Lung (tissue), 12 donors: ENCODE data around the gene SAMD1. TPM values are rescaled to one million over a fixed set of nuclear protein-coding genes. Genes with fewer than 3 reads are reported as not detected.

ENCODE experiments used
- ATAC-seq: fragments of 200-7000 bp; cut with Tn5 transposase; one replicate; pipeline ENCODE4 v1.9.1; 2020; ENCODE audit warnings: moderate number of reproducible peaks; ENCODE audit not compliant: insufficient read depth, low FRiP score
- DNase-seq, 3 donors: peaks; one replicate each; pipeline ENCODE4 v3.0.0-alpha.2; 2013 to 2017
- H3K27ac ChIP-seq, 2 donors: one replicate each; pipeline ENCODE4 v1.5.1; 2013; ENCODE audit warnings: mild to moderate bottlenecking in 2 of 2, moderate library complexity in 2 of 2, control low read depth in 1 of 2, inconsistent platforms in 1 of 2, low read depth in 1 of 2, low read length in 1 of 2
- H3K27me3 ChIP-seq, 3 donors: one replicate each; pipeline ENCODE4 v1.5.1; 2013; ENCODE audit warnings: low read length in 2 of 3; ENCODE audit not compliant: control insufficient read depth in 3 of 3, insufficient read depth in 3 of 3
- H3K36me3 ChIP-seq, 4 donors: one replicate each; pipeline ENCODE4 v1.5.1; 2013; ENCODE audit warnings: low read length in 4 of 4, mild to moderate bottlenecking in 1 of 4, moderate library complexity in 1 of 4; ENCODE audit not compliant: control insufficient read depth in 4 of 4, insufficient read depth in 4 of 4
- H3K4me1 ChIP-seq, 5 donors: one replicate each; pipeline ENCODE4 v1.5.1; 2013; ENCODE audit warnings: low read length in 5 of 5, mild to moderate bottlenecking in 2 of 5, moderate library complexity in 1 of 5; ENCODE audit not compliant: control insufficient read depth in 5 of 5, insufficient read depth in 5 of 5
- H3K4me3 ChIP-seq: one replicate; pipeline ENCODE4 v1.5.1; 2013; ENCODE audit warnings: mild to moderate bottlenecking, control low read depth, moderate library complexity
- H3K9ac ChIP-seq, 2 donors: one replicate each; pipeline ENCODE4 v1.5.1; 2013; ENCODE audit warnings: low read length in 2 of 2, control low read depth in 1 of 2; ENCODE audit not compliant: insufficient read depth in 1 of 2
- H3K9me3 ChIP-seq, 4 donors: one replicate each; pipeline ENCODE4 v1.5.1; 2013; ENCODE audit warnings: low read length in 3 of 4, mild to moderate bottlenecking in 1 of 4, moderate library complexity in 1 of 4; ENCODE audit not compliant: control insufficient read depth in 4 of 4, insufficient read depth in 3 of 4
- CTCF ChIP-seq: IDR thresholded peaks from 2 replicates; pipeline ENCODE4 v1.5.1; 2012; ENCODE audit warnings: mild to moderate bottlenecking; ENCODE audit errors: control extremely low read depth, extremely low read depth
- WGBS, 2 donors: extraction: QIAGEN DNeasy Blood & Tissue Kit; methylation state at CpG; one replicate each; pipeline ENCODE4 v1.1.7; 2013; 5-methylcytosine and 5-hydroxymethylcytosine counted together
- polyA plus RNA-seq, 2 donors: library from polyadenylated mRNA; stranded (reverse); fragments of 200-250 nt; gene quantifications; one replicate each; pipeline ENCODE4 v1.2.1, GENCODE V29; 2013
- total RNA-seq, 2 donors: library from RNA; depleted of rRNA in 1 of 2; stranded (reverse); fragments of >200 nt in 1 of 2; gene quantifications; one replicate each; pipeline ENCODE4 v1.2.1, GENCODE V29; 2014 to 2021
- donor health status: control.
- donor health status: control.
- donor health status: Bipolar disorder and iron deficiency.
- donor health status: healthy.
- donor health status: DM: yes; HTN: yes; CAD: no.

SAMD1 gene
- total and polyA plus RNA-seq, 4 donors, result 32.9 to 48.8 (median 39.4) TPM

- Histone ChIP-seq H3K27me3 (no peaks in the 10 kb centered on the region), H3K9me3 (no peaks in the 10 kb centered on the region), H3K4me1 (peaks cover 0 to 3% (median 0%) of the 10 kb centered on the region in 5 donors), H3K27ac (no peak overlapping the region), H3K36me3 (peaks cover 0 to 13% (median 0%) of the 10 kb centered on the region in 4 donors), H3K4me3 (no peak overlapping the region), H3K9ac (no peak overlapping the region)
- no peak for ATAC-seq
- TF ChIP-seq CTCF, result no peak
- no peak for DNase-seq
- WGBS, 2 donors, result 90 to 97% methylated on average over 7 of the region's 7 CpGs
These were observed 51.4 kb downstream of the SAMD1 start for GRCh38 chr19:14039181-14039580.

Other genes starting within 250 kb of the SAMD1 start
- gene NANOS3, start 213.6 kb downstream of the SAMD1 start, total RNA-seq, result 1 to 10 TPM in 1 of 2 donors, not detected in 1; 1.5 TPM
- under 1 TPM; 0.81 to 0.82 TPM for gene NANOS3, start 213.6 kb downstream of the SAMD1 start, polyA plus RNA-seq
- 1 to 10 TPM; 2.9 to 3.0 TPM for gene BRME1, start 184.6 kb downstream of the SAMD1 start, total RNA-seq
- 1 to 10 TPM; 1.3 to 3.2 TPM for gene BRME1, start 184.6 kb downstream of the SAMD1 start, polyA plus RNA-seq
- 10 to 100 TPM; 19.9 to 39.5 TPM for gene CC2D1A, start 184.6 kb downstream of the SAMD1 start, total RNA-seq
- gene CC2D1A, start 184.6 kb downstream of the SAMD1 start, polyA plus RNA-seq, result 10 to 100 TPM; 19.3 to 38.9 TPM
- gene PODNL1, start 152.3 kb downstream of the SAMD1 start, total RNA-seq, result 1 to 10 TPM in 1 of 2 donors, under 1 TPM in 1; 0.88 to 6.4 TPM
- under 1 TPM; 0.55 to 0.95 TPM for gene PODNL1, start 152.3 kb downstream of the SAMD1 start, polyA plus RNA-seq
- gene DCAF15, start 138.2 kb downstream of the SAMD1 start, total RNA-seq, result 10 to 100 TPM; 13.8 to 37.9 TPM
- gene DCAF15, start 138.2 kb downstream of the SAMD1 start, polyA plus RNA-seq, result 10 to 100 TPM; 29.0 to 56.1 TPM
- gene RFX1, start 84.4 kb downstream of the SAMD1 start, total RNA-seq, result 10 to 100 TPM; 10.1 to 18.6 TPM
- gene RFX1, start 84.4 kb downstream of the SAMD1 start, polyA plus RNA-seq, result 1 to 10 TPM; 5.7 to 5.9 TPM
- gene RLN3, start 62.6 kb downstream of the SAMD1 start, total RNA-seq, result under 1 TPM in 1 of 2 donors, not detected in 1; 0.52 TPM
- under 1 TPM in 1 of 2 donors, not detected in 1; 0.50 TPM for gene RLN3, start 62.6 kb downstream of the SAMD1 start, polyA plus RNA-seq
- 10 to 100 TPM in 1 of 2 donors, 1 to 10 TPM in 1; 8.4 to 21.5 TPM for gene IL27RA, start 59.0 kb downstream of the SAMD1 start, total RNA-seq
- gene IL27RA, start 59.0 kb downstream of the SAMD1 start, polyA plus RNA-seq, result 10 to 100 TPM in 1 of 2 donors, 1 to 10 TPM in 1; 7.0 to 22.7 TPM
- gene PALM3, start 28.7 kb downstream of the SAMD1 start, total RNA-seq, result 10 to 100 TPM in 1 of 2 donors, under 1 TPM in 1; 0.71 to 14.3 TPM
- 10 to 100 TPM in 1 of 2 donors, 1 to 10 TPM in 1; 2.5 to 20.6 TPM for gene PALM3, start 28.7 kb downstream of the SAMD1 start, polyA plus RNA-seq
- 10 to 100 TPM in 1 of 2 donors, 1 to 10 TPM in 1; 3.5 to 10.7 TPM for gene MISP3, start 18.0 kb downstream of the SAMD1 start, total RNA-seq
- gene MISP3, start 18.0 kb downstream of the SAMD1 start, polyA plus RNA-seq, result 10 to 100 TPM in 1 of 2 donors, 1 to 10 TPM in 1; 4.1 to 11.2 TPM
- 1 to 10 TPM in 1 of 2 donors, under 1 TPM in 1; 0.37 to 1.0 TPM for gene C19orf67, start 5.0 kb downstream of the SAMD1 start, total RNA-seq
- under 1 TPM in 1 of 2 donors, not detected in 1; 0.38 TPM for gene C19orf67, start 5.0 kb downstream of the SAMD1 start, polyA plus RNA-seq
- gene PRKACA, start 27.0 kb upstream of the SAMD1 start, total RNA-seq, result 100 to 1,000 TPM in 1 of 2 donors, 10 to 100 TPM in 1; 43.7 to 103 TPM
- 10 to 100 TPM; 54.3 to 81.5 TPM for gene PRKACA, start 27.0 kb upstream of the SAMD1 start, polyA plus RNA-seq
- 1 to 10 TPM; 2.4 to 3.5 TPM for gene ASF1B, start 45.8 kb upstream of the SAMD1 start, total RNA-seq
- 1 to 10 TPM; 4.1 to 5.9 TPM for gene ASF1B, start 45.8 kb upstream of the SAMD1 start, polyA plus RNA-seq
- 10 to 100 TPM; 22.6 to 35.9 TPM for gene ADGRL1, start 115.4 kb upstream of the SAMD1 start, total RNA-seq
- gene ADGRL1, start 115.4 kb upstream of the SAMD1 start, polyA plus RNA-seq, result 10 to 100 TPM in 1 of 2 donors, 1 to 10 TPM in 1; 9.4 to 16.0 TPM